HG03521 (cell line): ENCODE measurements around the gene DZANK1.
"Not testable (repeated sequence)": the region's sequence is repeated elsewhere in the genome, so short reads cannot be mapped to it uniquely, and the experiment has no call there.

Source experiments
- ATAC-seq: cut with Tn5 transposase; IDR thresholded peaks from one replicate; pipeline ENCODE4 v1.9.1; 2021; ENCODE audit warnings: mild to moderate bottlenecking, moderate library complexity; ENCODE audit not compliant: unreplicated experiment

Gene DZANK1

DNA sequence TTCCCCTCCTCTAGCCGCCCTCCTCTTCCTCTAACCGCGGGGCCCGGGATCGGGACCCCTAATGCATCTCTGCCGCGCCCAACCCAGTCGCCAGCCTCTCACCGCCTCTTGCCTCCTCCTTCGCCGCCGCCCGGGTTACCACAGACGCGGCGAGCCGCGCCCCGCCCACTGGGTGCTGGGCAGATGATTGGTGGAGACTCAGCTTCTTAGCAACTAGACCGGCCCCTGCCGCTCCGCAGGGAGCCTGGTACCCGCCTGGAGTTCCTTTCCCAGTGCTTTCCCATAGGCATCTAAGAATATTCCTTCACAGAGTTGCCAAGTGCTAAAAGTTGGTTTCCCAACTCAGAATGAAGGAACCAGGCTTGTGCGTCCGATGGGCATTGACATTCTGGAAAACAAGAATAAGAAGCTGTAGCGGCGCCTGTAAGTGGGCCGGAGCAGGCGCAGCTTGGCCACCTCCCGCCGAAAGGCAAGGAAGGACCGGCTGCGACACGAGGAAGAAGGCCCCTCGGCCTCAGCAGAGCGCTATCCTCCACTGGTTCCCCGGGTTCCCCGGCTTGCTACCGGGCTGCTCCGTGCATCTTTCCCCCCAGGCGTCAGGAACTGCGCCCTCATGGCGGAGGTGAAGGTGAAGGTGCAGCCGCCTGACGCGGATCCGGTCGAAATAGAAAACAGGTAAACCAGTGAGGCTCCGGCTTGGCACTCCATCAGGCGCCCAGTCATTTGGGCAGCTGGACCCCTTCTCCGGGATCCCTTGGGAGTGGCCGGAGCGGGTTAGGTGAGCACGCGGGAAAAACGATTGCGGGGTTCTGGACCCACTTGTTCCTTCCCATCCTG, at the start of gene DZANK1, which contains the start of gene POLR3F:
Gene DZANK1 (minus strand): TSS at position 137 of the 837 bp plus-strand sequence. CDS start 1,672 bp downstream, outside the sequence.
Gene POLR3F (plus strand): TSS at position 497 of the 837 bp plus-strand sequence. CDS start 117 bp downstream, at position 614.
- ATAC-seq: peak; percentile 98

DNA sequence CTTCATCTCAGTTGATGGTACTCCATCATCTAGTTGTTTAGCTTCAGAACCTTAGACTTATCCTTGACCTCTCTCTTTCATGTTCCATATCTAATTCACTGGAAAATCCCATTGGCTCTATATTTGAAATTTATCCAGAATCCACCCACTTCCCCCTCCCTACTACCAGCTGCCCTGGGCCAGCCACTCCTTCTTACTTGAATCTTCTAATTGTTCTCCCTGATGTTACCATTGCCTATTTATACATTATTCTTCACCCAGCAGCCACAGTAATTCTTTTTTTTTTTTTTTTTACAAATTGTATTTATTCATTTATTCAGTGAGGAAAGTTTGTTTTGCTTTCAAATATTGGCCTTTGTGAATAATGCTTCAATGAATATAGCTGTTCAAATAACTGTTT, 49.1 kb upstream of the DZANK1 start:
- ATAC-seq: no peak

DNA sequence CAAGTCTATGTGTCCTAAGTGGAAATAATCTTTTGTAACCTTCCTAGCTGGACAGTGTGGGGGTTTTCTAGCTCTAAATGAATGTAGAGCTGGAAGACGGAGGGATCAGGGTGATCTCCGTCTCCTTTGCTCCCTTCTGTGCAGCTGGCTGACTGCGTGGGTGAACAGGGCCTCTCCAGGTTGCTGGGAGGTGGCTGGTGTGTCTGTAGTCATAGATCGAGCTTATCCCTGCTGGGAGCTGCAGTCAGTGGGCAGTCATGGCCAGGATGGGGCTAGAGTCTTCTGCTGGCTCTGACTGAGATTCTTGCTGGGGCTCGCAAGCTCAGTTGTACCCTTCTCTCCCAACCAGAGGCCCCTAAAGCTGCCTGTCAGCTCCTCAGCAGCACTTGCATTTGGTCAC, 47.3 kb upstream of the DZANK1 start:
- ATAC-seq: no peak

GRCh38 chr20:18513208-18513607, 46.4 kb upstream of the DZANK1 start:
- no peak for ATAC-seq

GRCh38 chr20:18511571-18511970, 44.7 kb upstream of the DZANK1 start:
- no peak for ATAC-seq

- ATAC-seq: peak; percentile 94
These were observed 40.7 kb upstream of the DZANK1 start, which contains the start of gene SEC23B for GRCh38 chr20:18507218-18508191. Gene SEC23B (plus strand): TSS chr20:18507940. CDS start chr20:18510836, 2,896 bp downstream.

GRCh38 chr20:18506744-18507143, 39.9 kb upstream of the DZANK1 start:
- no peak for ATAC-seq

- no peak for ATAC-seq
These were observed 37.7 kb upstream of the DZANK1 start for GRCh38 chr20:18504479-18505060.

- not testable (repeated sequence) for ATAC-seq
These were observed 34.8 kb upstream of the DZANK1 start for GRCh38 chr20:18501672-18502071.

DNA sequence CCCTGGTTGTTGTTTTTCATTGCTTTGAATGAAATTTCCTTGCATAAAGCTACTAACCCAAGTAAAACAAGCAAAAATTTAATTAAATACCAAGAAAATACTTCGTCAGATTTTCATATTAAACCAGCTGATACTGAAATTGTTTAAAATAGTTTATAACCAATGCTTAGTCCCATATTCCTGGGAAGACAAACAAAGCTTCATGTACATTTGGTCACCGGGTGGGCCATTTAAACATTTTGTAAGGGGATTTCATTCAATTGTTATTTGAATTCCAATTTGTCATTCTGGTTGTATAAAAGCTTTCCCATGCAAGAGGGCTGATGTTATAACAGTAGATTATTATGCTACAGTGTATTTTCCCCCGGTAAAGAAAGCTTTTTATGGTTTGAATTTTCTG, 30.8 kb upstream of the DZANK1 start:
- no peak for ATAC-seq

DNA sequence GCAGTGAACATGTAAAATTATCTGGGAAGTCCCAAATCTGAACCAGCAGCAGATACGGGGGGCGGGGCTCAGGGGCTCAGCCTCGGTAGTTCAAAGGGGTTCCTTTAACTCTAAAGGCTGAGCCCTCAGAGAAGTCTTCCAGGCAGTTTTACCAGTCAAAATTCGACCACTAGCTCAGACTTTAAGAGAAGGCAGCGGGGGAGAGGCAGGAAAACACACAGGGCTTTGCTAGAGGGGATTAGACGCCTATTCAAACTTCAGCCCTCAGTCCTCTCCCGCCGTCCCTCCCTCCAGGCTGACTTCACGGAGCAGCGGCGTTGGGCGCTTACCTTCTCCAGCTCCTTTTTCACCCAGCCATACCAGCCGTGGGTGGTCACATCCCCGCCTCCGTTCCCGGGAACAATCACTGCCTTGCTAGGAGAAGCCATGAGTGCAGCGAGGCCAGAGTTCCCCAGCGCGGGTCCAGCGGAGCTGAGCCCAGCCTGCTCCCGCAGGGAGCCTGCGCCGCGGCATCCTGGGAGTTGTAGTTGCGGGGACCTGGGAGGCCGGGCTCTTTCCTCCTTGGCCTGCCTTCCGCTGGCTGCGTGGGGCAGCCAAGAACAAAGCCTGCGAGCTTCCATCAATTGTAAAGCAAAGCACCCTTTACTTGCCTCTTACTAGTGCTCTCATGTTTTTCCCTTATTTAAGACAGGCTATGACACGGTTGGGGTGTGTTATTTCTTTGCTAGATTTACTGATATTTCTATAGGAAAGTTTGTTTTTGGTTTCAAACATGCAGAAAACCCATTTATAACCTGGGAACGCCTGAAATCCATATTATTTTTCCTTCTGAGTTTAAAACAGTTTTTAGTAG, 30.1 kb upstream of the DZANK1 start, which contains the start of gene RBBP9:
Gene RBBP9 (minus strand): TSS at position 486 of the 853 bp plus-strand sequence. CDS start 58 bp downstream, at position 428.
- peak; percentile 98 for ATAC-seq

DNA sequence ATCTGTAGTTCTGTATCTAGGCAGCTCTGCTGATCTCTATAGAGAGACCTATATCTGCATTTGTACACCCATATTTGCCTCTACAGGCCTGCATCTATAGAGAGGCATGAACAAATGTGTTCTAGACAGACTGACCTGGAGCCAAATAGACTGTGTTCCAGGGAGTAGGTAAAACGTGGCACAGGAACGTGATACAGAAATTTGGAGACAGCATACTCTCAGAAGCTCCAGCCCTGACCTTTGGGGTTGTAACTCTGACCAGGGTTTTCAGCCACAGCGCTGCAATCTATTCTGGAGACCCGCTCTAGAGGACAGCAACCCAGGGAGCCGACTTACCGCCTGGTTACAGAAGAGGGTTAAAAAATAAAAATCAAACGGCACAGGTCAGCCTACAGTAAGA, 29.2 kb upstream of the DZANK1 start:
- no peak for ATAC-seq

DNA sequence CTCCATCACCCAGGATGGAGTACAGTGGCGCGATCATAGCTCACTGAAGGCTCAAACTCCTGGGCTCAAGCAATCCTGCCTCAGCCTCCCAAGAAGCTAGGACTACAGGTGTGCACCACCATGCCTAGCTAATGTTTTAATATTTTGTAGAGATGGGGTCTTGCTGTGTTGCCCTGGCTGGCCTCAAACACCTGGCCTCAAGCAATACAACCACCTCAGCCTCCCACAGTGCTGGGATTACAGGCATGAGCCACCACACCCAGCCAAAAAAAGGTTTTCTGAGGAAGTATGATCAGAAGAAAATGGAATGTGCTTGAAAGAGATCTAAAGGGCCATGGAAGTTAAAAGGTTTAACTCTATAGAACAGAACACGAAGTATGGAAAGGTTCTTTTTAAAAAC, 21.5 kb upstream of the DZANK1 start:
- ATAC-seq: no peak

DNA sequence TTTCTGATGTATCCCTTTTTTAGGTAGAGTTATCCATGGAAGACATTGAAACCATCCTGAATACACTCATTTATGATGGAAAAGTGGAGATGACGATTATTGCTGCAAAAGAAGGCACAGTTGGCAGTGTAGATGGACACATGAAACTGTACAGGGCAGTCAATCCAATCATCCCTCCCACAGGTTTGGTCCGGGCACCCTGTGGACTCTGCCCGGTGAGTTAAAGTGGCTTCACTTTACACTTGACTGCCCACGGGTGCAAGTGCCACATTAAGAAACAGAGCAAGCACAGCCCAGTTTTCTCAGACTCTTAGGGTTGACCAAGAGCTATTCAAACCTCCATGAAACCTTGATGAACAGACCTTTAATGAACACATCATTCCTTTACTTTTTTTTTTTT, 14.8 kb upstream of the DZANK1 start:
- no peak for ATAC-seq

GRCh38 chr20:18477821-18478220, 11.0 kb upstream of the DZANK1 start:
- ATAC-seq: no peak

DNA sequence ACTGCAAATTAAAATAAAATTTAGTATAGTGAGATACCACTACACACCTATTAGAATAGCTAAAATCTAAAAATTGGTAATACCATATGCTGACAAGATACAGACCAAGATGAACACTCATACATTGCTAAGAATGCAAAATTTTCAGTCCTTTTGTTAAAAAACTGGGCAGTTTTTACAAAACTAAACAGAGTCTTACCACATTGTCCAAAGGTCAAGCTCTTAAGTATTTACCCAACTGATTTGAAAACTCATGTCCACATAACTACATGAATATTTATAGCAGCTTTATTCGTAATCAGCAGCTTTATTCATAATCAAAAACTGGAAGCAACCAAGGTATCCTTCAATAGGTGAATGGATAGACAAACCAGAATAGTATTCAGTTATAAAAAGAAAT, 10.4 kb upstream of the DZANK1 start:
- ATAC-seq: no peak

DNA sequence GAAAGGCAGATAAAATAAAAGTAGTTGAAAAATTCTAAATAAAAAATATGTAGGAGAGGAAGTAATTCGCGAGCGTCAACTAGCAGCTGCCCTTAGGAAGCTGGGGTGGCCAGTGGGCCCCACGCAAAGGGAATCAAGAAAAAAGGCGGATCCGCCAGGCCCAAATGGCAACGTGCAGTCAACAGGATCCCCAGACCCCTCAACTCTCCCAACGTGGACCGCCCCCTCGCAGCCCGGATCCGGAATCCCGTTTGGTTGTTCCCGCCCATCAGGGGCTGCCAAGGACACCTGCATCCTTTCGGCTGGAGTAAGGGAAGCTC, 296 bp downstream of the DZANK1 start:
- ATAC-seq: no peak

GRCh38 chr20:18465536-18466200, 1.2 kb downstream of the DZANK1 start:
- no peak for ATAC-seq

- no peak for ATAC-seq
These were observed 10.2 kb downstream of the DZANK1 start for GRCh38 chr20:18456600-18456999.

DNA sequence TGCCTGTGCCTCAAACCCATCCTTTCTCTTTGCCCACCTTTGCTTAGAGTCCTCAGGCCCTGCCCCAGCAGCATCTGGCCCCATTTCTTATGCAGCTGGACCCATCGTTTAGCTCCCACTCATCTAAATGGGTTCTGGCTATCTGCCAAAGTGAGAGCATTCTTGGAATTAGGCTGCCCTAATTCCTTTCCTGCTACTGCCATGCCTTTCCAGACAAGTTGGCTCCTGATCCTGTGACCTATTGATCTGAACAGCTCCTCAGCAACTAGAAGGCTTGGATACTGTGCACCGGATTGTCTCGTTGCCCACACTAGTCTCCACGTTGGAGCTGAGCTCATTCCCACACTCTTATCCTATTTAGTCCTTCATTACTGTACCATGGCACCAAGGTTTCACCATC, 22.9 kb downstream of the DZANK1 start:
- no peak for ATAC-seq
